Activated CD4-positive, alpha-beta T cell treated with anti-CD3 and anti-CD28 coated beads, Interleukin-2, amount 10 ng/mL, durations not matched to agents 7 days and 5 days (primary cell): ENCODE measurements around the gene ULK1. TPM values are rescaled to one million over a fixed set of nuclear protein-coding genes. Genes with fewer than 3 reads are reported as not detected.
A peak's percentile ranks its signal among the peaks of the same experiment; 100 is the strongest.
"Not testable (repeated sequence)": the region's sequence is repeated elsewhere in the genome, so short reads cannot be mapped to it uniquely, and the experiment has no call there.

Source experiments
- CTCF ChIA-PET: fragments of 350-600 bp; sonication (Branson Sonifier 250); formaldehyde crosslinking; loops from one replicate; lab custom pipeline; 2021; ENCODE audit warnings: antibody characterized with exemption; lab: Charles Lee
- POLR2A ChIA-PET: fragments of 350-600 bp; sonication (Branson Sonifier 250); formaldehyde crosslinking; loops from one replicate; lab custom pipeline; 2021; ENCODE audit warnings: antibody characterized with exemption; lab: Charles Lee
- DNase-seq: peaks from one replicate; pipeline ENCODE4 v3.0.0-alpha.2; 2020
- H3K27ac Mint-ChIP-seq: one replicate; pipeline ENCODE4 v1.8.0; 2021; ENCODE audit warnings: mild to moderate bottlenecking, moderate library complexity, mixed read lengths
- H3K27me3 Mint-ChIP-seq: one replicate; pipeline ENCODE4 v1.8.0; 2021; ENCODE audit warnings: mixed read lengths
- H3K36me3 Mint-ChIP-seq: one replicate; pipeline ENCODE4 v1.8.0; 2021; ENCODE audit warnings: low read depth, mixed read lengths
- H3K4me1 Mint-ChIP-seq: one replicate; pipeline ENCODE4 v1.8.0; 2021; ENCODE audit warnings: mixed read lengths
- H3K4me3 Mint-ChIP-seq: one replicate; pipeline ENCODE4 v1.8.0; 2021; ENCODE audit warnings: mild to moderate bottlenecking, moderate library complexity, mixed read lengths
- H3K9me3 Mint-ChIP-seq: one replicate; pipeline ENCODE4 v1.8.0; 2021; ENCODE audit warnings: mixed read lengths
- total RNA-seq, 2 experiments: library from RNA; stranded (reverse); gene quantifications; one replicate each; pipeline ENCODE4 v1.2.3, GENCODE V29; 2021

ULK1 gene
- total RNA-seq, 2 experiments from 2014 or later: 28.1 to 36.1 TPM

DNA sequence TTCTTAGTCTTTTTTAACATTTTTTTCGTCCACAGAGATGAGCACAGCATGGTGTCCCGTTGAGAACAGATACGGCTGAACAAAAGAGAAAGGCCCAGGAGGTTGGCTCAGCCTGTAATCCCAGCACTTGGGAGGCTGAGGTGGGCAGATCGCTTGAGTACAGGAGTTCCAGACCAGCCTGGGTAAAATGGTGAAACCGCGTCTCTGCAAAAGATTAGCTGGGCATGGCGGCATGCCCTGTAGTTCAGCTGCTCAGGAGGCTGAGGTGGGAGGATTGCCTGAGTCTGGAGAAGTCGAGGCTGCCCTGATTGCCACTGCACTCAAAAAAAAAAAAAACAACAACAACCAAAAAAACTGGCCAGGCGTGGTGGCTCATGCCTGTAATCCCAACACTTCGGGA is 49.5 kb downstream of the ULK1 start:
- H3K4me3 Mint-ChIP-seq: no peak overlapping the region
- no peaks in the 10 kb centered on the region for H3K9me3 Mint-ChIP-seq
- H3K4me1 Mint-ChIP-seq: peaks cover 19% of the 10 kb centered on the region
- H3K36me3 Mint-ChIP-seq: peaks cover 29% of the 10 kb centered on the region
- DNase-seq: no peak
- no peaks in the 10 kb centered on the region for H3K27me3 Mint-ChIP-seq
- ChIA-PET POLR2A (no interaction called here), CTCF (no interaction called here)
- no peak overlapping the region for H3K27ac Mint-ChIP-seq

DNA sequence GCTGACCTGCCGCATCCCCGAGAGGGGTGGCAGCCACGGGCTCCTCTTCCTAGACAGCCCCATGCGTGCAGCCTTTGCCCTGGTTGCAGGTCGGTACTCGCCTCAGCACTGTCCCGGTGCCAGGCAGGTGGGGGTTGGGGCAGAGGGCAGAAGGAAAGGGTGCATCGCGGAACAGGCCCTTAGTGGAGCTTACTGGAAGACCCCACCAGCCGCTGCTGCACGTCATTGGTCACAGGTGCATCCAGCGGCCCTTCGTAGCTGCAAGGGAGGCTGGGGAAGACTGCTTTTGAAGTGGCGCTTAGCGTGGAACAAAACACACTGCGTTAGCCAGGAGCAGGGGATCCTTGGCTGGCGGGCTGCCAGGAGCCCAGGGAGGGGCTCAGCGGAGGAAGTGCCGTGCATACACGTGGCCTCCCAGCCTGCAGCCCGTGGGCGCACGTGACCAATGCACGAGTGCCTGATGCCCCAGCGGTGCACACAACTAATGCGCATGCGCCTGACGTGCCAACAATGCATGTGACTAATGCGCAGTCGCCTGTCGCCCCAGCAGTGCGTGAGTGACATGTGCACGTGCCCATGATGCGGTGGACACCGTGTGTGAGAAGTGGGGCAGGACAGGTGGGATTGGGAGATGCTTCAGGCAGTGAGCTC is 50.3 kb downstream of the ULK1 start:
- H3K27me3 Mint-ChIP-seq: no peaks in the 10 kb centered on the region
- H3K27ac Mint-ChIP-seq: no peak overlapping the region
- peaks cover 21% of the 10 kb centered on the region for H3K4me1 Mint-ChIP-seq
- ChIA-PET POLR2A (no interaction called here), CTCF (interaction anchor here (1.5 kb wide), 1 partner anchor 9 kb away, joined by 5 read pairs; no protein-coding TSS in a partner anchor)
- H3K4me3 Mint-ChIP-seq: no peak overlapping the region
- H3K36me3 Mint-ChIP-seq: peaks cover 21% of the 10 kb centered on the region
- H3K9me3 Mint-ChIP-seq: no peaks in the 10 kb centered on the region
- DNase-seq: no peak

DNA sequence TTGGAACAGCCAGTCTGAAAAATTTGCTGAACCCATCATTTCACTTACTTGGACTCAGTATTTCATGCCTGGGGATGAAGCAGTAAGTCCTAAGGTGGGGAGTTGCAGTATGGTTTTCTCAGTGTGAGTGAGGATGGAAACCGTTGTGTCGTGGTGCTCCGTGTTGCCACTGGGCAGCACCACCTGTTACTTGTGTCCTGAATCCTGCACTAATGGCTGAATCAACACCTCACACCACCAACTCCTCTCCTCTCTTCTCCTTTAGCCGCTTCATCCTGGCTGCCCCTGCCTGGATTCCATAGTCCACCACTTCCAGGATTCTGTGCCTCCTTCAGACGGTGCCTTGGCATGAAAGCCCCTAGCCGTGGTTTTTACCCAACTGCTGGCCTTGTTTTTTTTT is 52.3 kb downstream of the ULK1 start:
- Mint-ChIP-seq H3K4me3 (no peak overlapping the region), H3K4me1 (peaks cover 24% of the 10 kb centered on the region), H3K27ac (no peak overlapping the region), H3K36me3 (peaks cover 14% of the 10 kb centered on the region), H3K27me3 (no peaks in the 10 kb centered on the region), H3K9me3 (no peaks in the 10 kb centered on the region)
- no peak for DNase-seq
- ChIA-PET POLR2A (no interaction called here), CTCF (interaction anchor here (0.6 kb wide), 2 partner anchors 21 to 633 kb away, joined by 3 read pairs; no protein-coding TSS in a partner anchor)

- Mint-ChIP-seq H3K4me3 (no peak overlapping the region), H3K27me3 (no peaks in the 10 kb centered on the region)
Observed at GRCh38 chr12:131947482-131948027, 53.1 kb downstream of the ULK1 start.

DNA sequence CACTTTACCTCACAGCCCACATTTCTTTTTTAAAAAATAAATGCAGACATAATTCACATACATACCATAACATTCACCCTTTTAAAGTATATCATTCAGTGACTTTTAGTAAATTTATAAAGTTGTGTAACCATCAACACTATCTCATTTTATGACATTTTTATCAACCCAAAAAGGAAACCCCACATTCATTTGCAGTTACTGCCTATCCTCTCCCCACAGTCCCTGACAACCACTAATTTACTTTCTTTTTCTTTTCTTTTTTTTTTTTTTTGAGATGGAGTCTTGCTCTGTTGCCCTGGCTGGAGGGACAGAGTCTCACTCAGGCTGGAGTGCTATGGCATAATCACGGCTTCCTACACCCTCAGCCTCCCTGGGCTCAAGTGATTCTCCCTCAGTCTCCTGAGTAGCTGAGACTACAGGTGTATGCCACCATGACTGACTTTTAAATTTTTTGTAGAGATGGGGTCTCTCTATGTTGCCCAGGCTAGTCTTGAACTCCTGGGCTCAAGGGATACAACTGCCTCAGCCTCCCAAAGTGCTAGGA is 53.8 kb downstream of the ULK1 start:
- CTCF ChIA-PET: no interaction called here

More at GRCh38 chr12:131947482-131948027, 53.1 kb downstream of the ULK1 start:
- ChIA-PET CTCF (no interaction called here), POLR2A (no interaction called here)
- H3K4me1 Mint-ChIP-seq: peaks cover 26% of the 10 kb centered on the region
- H3K9me3 Mint-ChIP-seq: no peaks in the 10 kb centered on the region
- no peak for DNase-seq
- peak overlapping the region; percentile 88 for H3K27ac Mint-ChIP-seq
- peaks cover 12% of the 10 kb centered on the region for H3K36me3 Mint-ChIP-seq

DNA sequence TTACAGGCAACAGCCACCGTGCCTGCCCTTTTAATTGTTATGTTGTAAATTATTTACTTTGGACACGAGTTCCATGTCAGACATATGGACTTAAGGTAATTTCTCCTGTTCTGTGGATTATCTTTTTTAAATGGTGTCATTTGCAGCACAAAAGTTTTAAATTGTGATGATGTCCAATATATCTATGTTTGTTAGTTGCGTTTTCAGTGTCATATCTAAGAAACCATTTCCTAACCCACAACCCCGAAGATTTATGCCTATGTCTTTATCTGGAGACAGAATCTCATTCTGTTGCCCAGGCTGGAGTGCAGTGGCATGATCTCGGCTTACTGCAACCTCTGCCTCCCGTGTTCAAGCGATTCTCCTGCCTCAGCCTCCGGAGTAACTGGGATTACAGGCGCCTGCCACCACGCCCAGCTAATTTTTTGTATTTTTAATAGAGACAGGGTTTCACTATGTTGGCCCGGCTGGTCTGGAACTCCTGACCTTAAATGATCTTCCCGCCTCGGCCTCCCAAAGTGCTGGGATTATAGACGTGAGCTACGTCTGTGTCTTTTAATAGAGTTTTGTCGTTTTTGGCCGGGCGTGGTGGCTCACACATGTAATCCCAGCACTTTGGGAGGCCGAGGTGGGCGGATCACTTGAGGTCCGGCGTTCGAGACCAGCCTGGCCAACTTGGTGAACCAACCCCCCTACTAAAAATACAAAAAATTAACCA is 54.5 kb downstream of the ULK1 start:
- POLR2A ChIA-PET: interaction anchor here (0.6 kb wide), 1 partner anchor 957 kb away, joined by 3 read pairs; no protein-coding TSS in a partner anchor
- peak overlapping the region; percentile 77 for H3K4me3 Mint-ChIP-seq
- CTCF ChIA-PET: interaction anchor here (1.5 to 2.6 kb wide), 3 partner anchors 9 to 14 kb away, joined by 4 to 7 read pairs (median 5); no protein-coding TSS in a partner anchor
- not testable (repeated sequence) for H3K9me3 Mint-ChIP-seq, H3K36me3 Mint-ChIP-seq, H3K27me3 Mint-ChIP-seq, DNase-seq
- peaks cover 36% of the 10 kb centered on the region for H3K4me1 Mint-ChIP-seq
- peak overlapping the region; percentile 88 for H3K27ac Mint-ChIP-seq

More for the DNA sequence above, 53.8 kb downstream of the ULK1 start:
- POLR2A ChIA-PET: no interaction called here
- DNase-seq: no peak
- Mint-ChIP-seq H3K4me1 (peaks cover 33% of the 10 kb centered on the region), H3K27me3 (no peaks in the 10 kb centered on the region), H3K27ac (peak overlapping the region; percentile 88), H3K9me3 (no peaks in the 10 kb centered on the region), H3K4me3 (peak overlapping the region; percentile 77), H3K36me3 (peaks cover 8% of the 10 kb centered on the region)

GRCh38 chr12:131949431-131950181 is 55.2 kb downstream of the ULK1 start, which contains the start of gene EP400:
TSS of gene EP400 (plus strand) at chr12:131949942. CDS start at chr12:131960620, 10,678 bp downstream.
- no peaks in the 10 kb centered on the region for H3K27me3 Mint-ChIP-seq
- H3K4me1 Mint-ChIP-seq: peaks cover 36% of the 10 kb centered on the region
- POLR2A ChIA-PET: interaction anchor here (0.6 kb wide), 1 partner anchor 958 kb away, joined by 3 read pairs; no protein-coding TSS in a partner anchor
- no peaks in the 10 kb centered on the region for H3K9me3 Mint-ChIP-seq
- H3K27ac Mint-ChIP-seq: peak within 1 kb of the TSS; percentile 95
- DNase-seq: peak; percentile 93
- H3K4me3 Mint-ChIP-seq: peak within 1 kb of the TSS; percentile 92
- CTCF ChIA-PET: interaction anchor here (1.5 to 2.6 kb wide), 3 partner anchors 8 to 13 kb away, joined by 4 to 7 read pairs (median 5); no protein-coding TSS in a partner anchor
- H3K36me3 Mint-ChIP-seq: peaks cover 3% of the 10 kb centered on the region

- DNase-seq: peak; percentile 27
- Mint-ChIP-seq H3K36me3 (no peaks in the 10 kb centered on the region), H3K27me3 (no peaks in the 10 kb centered on the region), H3K27ac (peak overlapping the region; percentile 95), H3K4me3 (peak overlapping the region; percentile 92), H3K9me3 (no peaks in the 10 kb centered on the region), H3K4me1 (peaks cover 33% of the 10 kb centered on the region)
- POLR2A ChIA-PET: no interaction called here
- CTCF ChIA-PET: interaction anchor here (0.6 to 2.6 kb wide), 4 partner anchors 8 to 35 kb away, joined by 3 to 7 read pairs (median 4); no protein-coding TSS in a partner anchor
Observed at GRCh38 chr12:131950182-131950913, 55.9 kb downstream of the ULK1 start.

DNA sequence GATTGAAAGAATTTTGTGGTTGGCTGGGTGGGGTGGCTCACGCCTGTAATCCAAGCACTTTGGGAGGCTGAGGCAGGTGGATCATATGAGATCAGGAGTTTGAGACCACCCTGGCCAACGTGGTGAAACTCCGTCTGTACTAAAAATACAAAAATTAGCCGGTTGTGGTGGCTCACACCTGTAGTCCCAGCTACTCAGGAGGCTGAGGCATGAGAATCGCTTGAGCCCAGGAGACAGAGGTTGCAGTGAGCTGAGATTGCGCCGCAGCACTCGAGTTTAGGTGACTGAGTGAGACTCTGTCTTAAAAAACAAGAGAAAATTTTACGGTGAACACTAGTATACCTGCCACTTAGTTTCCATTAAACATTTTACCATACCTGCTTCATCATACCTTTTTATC is 59.4 kb downstream of the ULK1 start:
- CTCF ChIA-PET, H3K27me3 Mint-ChIP-seq, H3K36me3 Mint-ChIP-seq, DNase-seq, H3K27ac Mint-ChIP-seq, POLR2A ChIA-PET, H3K4me3 Mint-ChIP-seq, H3K9me3 Mint-ChIP-seq: not testable (repeated sequence)
- H3K4me1 Mint-ChIP-seq: peaks cover 39% of the 10 kb centered on the region

GRCh38 chr12:131954460-131954859 is 60.0 kb downstream of the ULK1 start:
- not testable (repeated sequence) for H3K9me3 Mint-ChIP-seq, H3K4me3 Mint-ChIP-seq, H3K27me3 Mint-ChIP-seq, H3K36me3 Mint-ChIP-seq, DNase-seq
- peak overlapping the region; percentile 46 for H3K27ac Mint-ChIP-seq
- ChIA-PET POLR2A (interaction anchor here (0.6 kb wide), 1 partner anchor 22 kb away, joined by 3 read pairs; no protein-coding TSS in a partner anchor), CTCF (interaction anchor here (0.6 kb wide), 1 partner anchor 729 kb away, joined by 3 read pairs; no protein-coding TSS in a partner anchor)
- H3K4me1 Mint-ChIP-seq: peaks cover 43% of the 10 kb centered on the region

DNA sequence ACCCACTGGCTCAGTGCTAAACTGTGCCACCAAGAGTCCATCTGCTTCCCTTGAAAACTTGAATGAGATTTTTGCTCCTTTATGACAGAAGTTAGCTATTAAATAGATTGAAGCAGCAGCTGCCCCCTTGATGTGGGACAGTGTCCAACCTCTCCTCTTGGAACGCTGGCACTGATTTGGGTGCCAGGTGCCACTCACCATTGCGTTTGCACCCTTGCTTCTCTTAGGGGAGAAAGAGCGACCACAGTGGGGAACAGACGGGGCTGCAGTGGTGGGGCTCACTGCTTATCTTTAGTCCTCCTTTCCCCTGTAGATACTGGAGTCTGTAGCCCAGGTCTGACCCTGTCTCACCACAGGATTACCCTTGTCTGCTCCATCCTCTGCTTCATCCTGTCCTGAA is 64.7 kb downstream of the ULK1 start:
- Mint-ChIP-seq H3K4me1 (peaks cover 46% of the 10 kb centered on the region), H3K36me3 (peaks cover 10% of the 10 kb centered on the region), H3K9me3 (no peaks in the 10 kb centered on the region), H3K27me3 (no peaks in the 10 kb centered on the region), H3K4me3 (no peak overlapping the region), H3K27ac (no peak overlapping the region)
- ChIA-PET CTCF (interaction anchor here (1.4 to 1.8 kb wide), 3 partner anchors 10 to 111 kb away, joined by 3 to 5 read pairs (median 3); partner anchors contain the start of gene EP400), POLR2A (no interaction called here)
- DNase-seq: no peak
